ENCODE data around the gene ZFAND4.

- TF ChIP-seq CTCF (IDR thresholded peaks at IDR 0.05), result no peak
- no peak for TF ChIP-seq POLR2A (IDR thresholded peaks at IDR 0.05)
Measured at GRCh38 chr10:45644527-45644926, 28.0 kb downstream of the ZFAND4 start.

All from vagina (tissue), 2 donors.